HepG2 (cell line): Measurements from ENCODE around the gene PCBP2. TPM values are rescaled to one million over a fixed set of nuclear protein-coding genes. Genes with fewer than 3 reads are reported as not detected.
"Not testable (repeated sequence)": the region's sequence is repeated elsewhere in the genome, so short reads cannot be mapped to it uniquely, and the experiment has no call there.

Experiments
- ATAC-seq: fragments of 200-7000 bp; cut with Tn5 transposase; 3 replicates; pipeline ENCODE4 v1.9.1; 2020; ENCODE audit warnings: mild to moderate bottlenecking, moderate library complexity
- BruUV-seq: library from RNA; stranded (reverse); fragments of 400-500 nt; replicated peaks from 2 replicates; lab custom pipeline; 2021; lab: Mats Ljungman, UMichigan
- CTCF ChIA-PET: fragments of 300-600 bp; formaldehyde crosslinking; extraction: SDS; loops from one replicate; lab custom pipeline; 2021; ENCODE audit warnings: low total read pairs, inconsistent platforms, low intra/inter-chr PET ratio; lab: Yijun Ruan, JAX
- POLR2A ChIA-PET: fragments of 350-600 bp; sonication (Branson Sonifier 250); formaldehyde crosslinking; loops from one replicate; lab custom pipeline; 2020; ENCODE audit warnings: antibody characterized with exemption, inconsistent platforms; lab: Yijun Ruan, JAX
- DNase-seq: peaks from one replicate; pipeline ENCODE4 v3.0.0-alpha.2; 2015; ENCODE audit warnings: low spot score
- FAIRE-seq: peaks from 3 replicates; lab custom pipeline; 2011; peaks lifted over from hg19 to GRCh38; lab: Jason Lieb, UNC
- H2AFZ ChIP-seq: one replicate; pipeline ENCODE4 v1.6.1; 2011; ENCODE audit warnings: low read length, inconsistent platforms
- H3K27ac ChIP-seq: fragments of 300-600 bp; 3 replicates; pipeline ENCODE4 v1.8.0; 2011; ENCODE audit warnings: mixed run types, mild to moderate bottlenecking, mixed read lengths, low read length, inconsistent platforms; ENCODE audit not compliant: insufficient read depth; ENCODE audit errors: extremely low read length
- H3K27me3 ChIP-seq, 2 experiments: fragments of 200-600 bp in 1 of 2; 2 replicates in 1 of 2; 3 replicates in 1 of 2; pipeline versions ENCODE4 v1.6.0 to v1.8.0; 2011; ENCODE audit warnings: low read length in 2 of 2, mild to moderate bottlenecking in 2 of 2, moderate library complexity in 2 of 2, inconsistent platforms in 1 of 2; ENCODE audit not compliant: insufficient read depth in 2 of 2, control insufficient read depth in 1 of 2
- H3K36me3 ChIP-seq, 2 experiments: fragments of 200-600 bp in 1 of 2; replicated peaks in 1 of 2; 2 replicates in 1 of 2; 3 replicates in 1 of 2; pipeline versions ENCODE4 v1.5.1 to v1.8.0; 2011; ENCODE audit warnings: low read length in 2 of 2, inconsistent platforms in 1 of 2; ENCODE audit not compliant: insufficient read depth in 2 of 2, control insufficient read depth in 1 of 2
- H3K4me1 ChIP-seq: 2 replicates; pipeline ENCODE4 v1.5.1; 2012; ENCODE audit warnings: low read length, inconsistent platforms; ENCODE audit not compliant: insufficient read depth
- H3K4me2 ChIP-seq: 2 replicates; pipeline ENCODE4 v1.6.0; 2011; ENCODE audit warnings: low read depth, low read length, inconsistent platforms
- H3K4me3 ChIP-seq, 3 experiments: fragments of 200-600 bp in 1 of 3; sonication (generic), shearing (Covaris generic) in 1 of 3; replicated peaks in 1 of 3; 2 replicates each; pipeline ENCODE4 v1.5.1; 2011 to 2016; ENCODE audit warnings: low read length in 3 of 3, inconsistent platforms in 2 of 3, low read depth in 2 of 3, mild to moderate bottlenecking in 2 of 3, control low read depth in 1 of 3, mixed read lengths in 1 of 3; ENCODE audit not compliant: insufficient read depth in 1 of 3
- H3K79me2 ChIP-seq: one replicate; pipeline ENCODE4 v1.6.1; 2011; ENCODE audit warnings: low read length, inconsistent platforms; ENCODE audit not compliant: insufficient read depth
- H3K9ac ChIP-seq: 2 replicates; pipeline ENCODE4 v1.6.0; 2011; ENCODE audit warnings: mild to moderate bottlenecking, low read depth, low read length, inconsistent platforms; ENCODE audit not compliant: insufficient read depth
- H3K9me3 ChIP-seq: 2 replicates; pipeline ENCODE4 v1.5.1; 2012; ENCODE audit warnings: mild to moderate bottlenecking, low read length
- H4K20me1 ChIP-seq: 2 replicates; pipeline ENCODE4 v1.6.0; 2011; ENCODE audit warnings: inconsistent platforms, mild to moderate bottlenecking, low read length, moderate library complexity; ENCODE audit not compliant: insufficient read depth
- ARID4A ChIP-seq: sonication (generic); formaldehyde crosslinking; IDR thresholded peaks from 2 replicates; pipeline ENCODE4 v1.5.0; 2020; ENCODE audit warnings: mild to moderate bottlenecking, missing genetic modification reagents, borderline replicate concordance
- PAF1 ChIP-seq: IDR thresholded peaks from 2 replicates; pipeline ENCODE4 v1.6.1; 2016; ENCODE audit warnings: missing genetic modification reagents, missing compliant biosample characterization
- WGBS: methylation state at CpG from one replicate; pipeline ENCODE4 v1.1.6; 2017; ENCODE audit warnings: low lambda C conversion rate; 5-methylcytosine and 5-hydroxymethylcytosine counted together
- in situ Hi-C: cut with HindIII; loops from 2 replicates; pipeline ENCODE4 v1.10.0; 2017; ENCODE audit warnings: low pct_unique_long_range_greater_than_20kb; ENCODE audit not compliant: extremely low pct_ligation_motif_present
- intact Hi-C: fragments of 100-400 bp; cut with micrococcal nuclease; formaldehyde crosslinking; loops from one replicate; pipeline ENCODE4 v1.10.0; 2022; ENCODE audit not compliant: unreplicated experiment
- polyA plus RNA-seq, 8 experiments: library from polyadenylated mRNA; depleted of rRNA in 3 of 8; stranded (reverse) in 7 of 8; unstranded in 1 of 8; fragments of >200 nt; fragmentation: Illumina TruSeq in 4 of 8; extraction: Trizol in 4 of 8; gene quantifications; 2 replicates each; pipeline versions ENCODE4 v1.2.1 to v1.2.3, GENCODE V29; 2011 to 2016; ENCODE audit warnings: low read depth in 4 of 8, missing spikeins in 1 of 8, mixed read lengths in 1 of 8; ENCODE audit not compliant: insufficient read depth in 1 of 8
- total RNA-seq, 5 experiments: library from RNA; depleted of rRNA; stranded (reverse); fragments of >200 nt; fragmentation: Illumina TruSeq; extraction: Trizol; gene quantifications; 2 replicates each; pipeline ENCODE4 v1.2.3, GENCODE V29; 2016; ENCODE audit warnings: low read depth in 1 of 5

The PCBP2 gene
- total and polyA plus RNA-seq, 2 of the 13 experiments (the other 11 are each of a cell fraction or from before 2014, with no cell fraction given): 154 to 345 TPM

GRCh38 chr12:53481458-53481857, 29.6 kb downstream of the PCBP2 start:
- POLR2A ChIA-PET: interaction anchor here (0.8 to 4.2 kb wide), 9 partner anchors 8 to 160 kb away, joined by 3 to 58 read pairs (median 5); partner anchors contain the start of genes AAAS, MAP3K12, PRR13 and SP1
- H3K4me3 ChIP-seq, H3K9me3 ChIP-seq, H3K79me2 ChIP-seq, H3K27me3 ChIP-seq, ATAC-seq, FAIRE-seq, H3K9ac ChIP-seq, intact Hi-C loops, H3K4me1 ChIP-seq: not testable (repeated sequence)
- WGBS: 97% methylated on average over 6 of the region's 6 CpGs
- H3K36me3 ChIP-seq: peaks cover 16 to 55% of the 10 kb centered on the region in 2 experiments
- TF ChIP-seq ARID4A (CRISPR knock-in tag) (0 out of 2 replicates have a peak, but pooled peaks have one; percentile 21), PAF1 (CRISPR knock-in tag) (0 out of 2 replicates have a peak, but pooled peaks have one; percentile 17)
- TF ChIP-seq, all 625 proteins: peak for 2; not testable (repeated sequence) for 623
- BruUV-seq, H3K27ac ChIP-seq, DNase-seq, in situ Hi-C loops, H2AFZ ChIP-seq, CTCF ChIA-PET, H3K4me2 ChIP-seq: not testable (repeated sequence)
- H4K20me1 ChIP-seq: peaks cover 12% of the 10 kb centered on the region
